Stimulated activated naive B cell treated with anti-CD40 and anti-IgM and Interleukin-4, amounts not matched to agents 10 μg/mL and 1 μg/mL and 100 μg/mL, for 72 hours (primary cell): ENCODE measurements around the gene UBE2H.
"Not testable (repeated sequence)": the region's sequence is repeated elsewhere in the genome, so short reads cannot be mapped to it uniquely, and the experiment has no call there.

Source experiments
- ATAC-seq, 2 donors: fragments of 150-1000 bp; cut with Tn5 transposase; replicated peaks; 2 replicates each; pipeline ENCODE4 v1.10.0; 2021; ENCODE audit warnings: moderate library complexity in 1 of 2
- DNase-seq: peaks from one replicate; pipeline ENCODE4 v3.0.0; 2021
- H3K27ac Mint-ChIP-seq: one replicate; pipeline ENCODE4 v1.8.0; 2022; ENCODE audit warnings: mild to moderate bottlenecking, mixed read lengths
- H3K27me3 Mint-ChIP-seq, 2 donors: one replicate each; pipeline ENCODE4 v1.8.0; 2022; ENCODE audit warnings: mixed read lengths in 2 of 2
- H3K36me3 Mint-ChIP-seq, 2 donors: one replicate each; pipeline ENCODE4 v1.8.0; 2022; ENCODE audit warnings: mixed read lengths in 2 of 2, mild to moderate bottlenecking in 1 of 2
- H3K4me1 Mint-ChIP-seq, 2 donors: one replicate each; pipeline ENCODE4 v1.8.0; 2022; ENCODE audit warnings: mixed read lengths in 2 of 2, mild to moderate bottlenecking in 1 of 2
- H3K4me3 Mint-ChIP-seq, 2 donors: one replicate each; pipeline ENCODE4 v1.8.0; 2022; ENCODE audit warnings: mild to moderate bottlenecking in 2 of 2, mixed read lengths in 2 of 2, moderate library complexity in 1 of 2
- H3K9me3 Mint-ChIP-seq, 2 donors: one replicate each; pipeline ENCODE4 v1.8.0; 2022; ENCODE audit warnings: mixed read lengths in 2 of 2, mild to moderate bottlenecking in 1 of 2

The UBE2H gene

DNA sequence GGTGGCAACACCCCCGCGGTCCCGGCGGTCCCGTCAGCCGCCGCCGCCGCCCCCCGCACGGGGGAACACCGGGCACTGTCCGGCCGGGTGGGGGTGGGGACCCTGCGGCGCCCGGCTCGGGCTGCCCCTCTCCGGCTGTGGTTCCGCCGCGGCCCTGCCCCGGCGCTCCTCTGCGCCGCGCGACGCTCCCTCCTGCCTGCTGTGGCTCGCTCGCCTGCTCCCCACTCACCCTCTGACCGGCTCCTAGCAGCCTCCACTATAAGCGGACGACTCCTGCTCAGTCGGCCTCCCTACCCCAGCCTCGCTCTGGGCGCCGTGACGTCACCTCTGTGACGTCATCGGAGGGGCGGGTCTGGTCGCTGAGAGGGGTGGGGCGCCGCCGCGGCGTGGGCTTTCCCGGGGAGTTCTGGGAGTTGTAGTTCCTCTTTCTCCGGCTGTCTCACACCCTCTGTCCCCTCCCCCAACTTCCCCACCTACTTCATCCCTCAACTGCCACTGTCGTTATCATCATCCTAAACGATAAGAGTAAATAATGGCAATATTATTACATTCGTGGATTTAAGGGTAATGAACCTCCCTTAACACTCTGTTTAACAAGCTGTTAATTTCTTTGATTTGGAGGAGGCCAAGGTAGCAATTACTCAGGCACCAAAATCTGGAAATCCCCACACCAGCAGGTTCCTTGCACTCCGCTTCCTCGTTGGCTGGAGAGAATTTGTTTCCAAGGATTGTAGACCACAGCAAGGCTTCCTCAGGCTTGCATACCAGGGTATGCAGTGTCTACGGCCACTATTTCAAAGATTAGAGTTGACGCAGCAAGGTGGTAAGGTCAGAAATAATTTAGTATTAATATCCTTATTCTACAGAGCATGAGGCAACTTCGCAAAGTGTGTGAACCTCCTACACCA is at the start of gene UBE2H:
TSS of gene UBE2H (minus strand) at position 308 of the 908 bp plus-strand sequence. CDS start 405 bp downstream, outside the sequence.
- peak within 1 kb of the TSS; percentile 99 for H3K27ac Mint-ChIP-seq
- H3K27me3 Mint-ChIP-seq: no peaks in the 10 kb centered on the region
- peak; percentile 82 for DNase-seq
- peak; percentile 76 to 81 for ATAC-seq
- H3K4me3 Mint-ChIP-seq: peak within 1 kb of the TSS in 1 of 2 donors; percentile 95
- peaks cover 4 to 5% of the 10 kb centered on the region in 2 donors for H3K36me3 Mint-ChIP-seq
- no peaks in the 10 kb centered on the region for H3K9me3 Mint-ChIP-seq
- peaks cover 18 to 20% of the 10 kb centered on the region in 2 donors for H3K4me1 Mint-ChIP-seq

DNA sequence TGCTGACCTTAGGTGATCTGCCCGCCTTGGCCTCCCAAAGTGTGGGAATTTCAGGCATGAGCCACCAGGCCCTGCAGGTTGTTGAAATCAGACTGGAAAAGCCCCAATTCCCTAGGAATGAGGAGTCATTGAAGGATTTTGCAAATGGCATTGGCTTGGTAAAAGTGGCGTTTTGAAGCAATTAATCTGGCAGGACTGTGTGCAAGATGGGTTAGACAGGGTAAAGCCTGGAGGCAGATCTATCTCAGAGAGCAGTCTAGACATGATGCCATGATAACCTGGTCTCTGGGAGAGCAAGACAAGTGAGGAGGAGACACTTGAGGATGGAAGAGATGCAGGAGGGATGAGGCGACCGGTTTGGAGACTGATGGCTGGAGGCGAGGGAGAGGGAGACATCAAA is 45.7 kb upstream of the UBE2H start:
- DNase-seq: no peak
- ATAC-seq: no peak
- Mint-ChIP-seq H3K4me3 (no peak overlapping the region), H3K27ac (no peak overlapping the region), H3K27me3 (no peaks in the 10 kb centered on the region), H3K4me1 (no peaks in the 10 kb centered on the region), H3K9me3 (no peaks in the 10 kb centered on the region), H3K36me3 (no peaks in the 10 kb centered on the region)

GRCh38 chr7:129997285-129997684 is 44.5 kb upstream of the UBE2H start:
- Mint-ChIP-seq H3K36me3 (no peaks in the 10 kb centered on the region), H3K4me3 (no peak overlapping the region), H3K4me1 (no peaks in the 10 kb centered on the region), H3K27me3 (no peaks in the 10 kb centered on the region), H3K27ac (no peak overlapping the region), H3K9me3 (no peaks in the 10 kb centered on the region)
- no peak for ATAC-seq
- DNase-seq: no peak

GRCh38 chr7:129993275-129993674 is 40.5 kb upstream of the UBE2H start:
- H3K4me1 Mint-ChIP-seq: peaks cover 10 to 21% of the 10 kb centered on the region in 2 donors
- no peaks in the 10 kb centered on the region for H3K27me3 Mint-ChIP-seq
- no peaks in the 10 kb centered on the region for H3K9me3 Mint-ChIP-seq
- H3K36me3 Mint-ChIP-seq: no peaks in the 10 kb centered on the region
- DNase-seq (no peak), ATAC-seq (no peak)
- H3K27ac Mint-ChIP-seq: no peak overlapping the region
- no peak overlapping the region for H3K4me3 Mint-ChIP-seq

- H3K27ac Mint-ChIP-seq: peak overlapping the region; percentile 65
- no peaks in the 10 kb centered on the region for H3K27me3 Mint-ChIP-seq
- DNase-seq: peak; percentile 27
- peak overlapping the region in 1 of 2 donors; percentile 36 for H3K4me3 Mint-ChIP-seq
- peaks cover 10 to 25% of the 10 kb centered on the region in 2 donors for H3K4me1 Mint-ChIP-seq
- ATAC-seq: peak; percentile 78 to 79
- H3K9me3 Mint-ChIP-seq: no peaks in the 10 kb centered on the region
- no peaks in the 10 kb centered on the region for H3K36me3 Mint-ChIP-seq
These were observed 37.8 kb upstream of the UBE2H start for GRCh38 chr7:129990403-129991192.

DNA sequence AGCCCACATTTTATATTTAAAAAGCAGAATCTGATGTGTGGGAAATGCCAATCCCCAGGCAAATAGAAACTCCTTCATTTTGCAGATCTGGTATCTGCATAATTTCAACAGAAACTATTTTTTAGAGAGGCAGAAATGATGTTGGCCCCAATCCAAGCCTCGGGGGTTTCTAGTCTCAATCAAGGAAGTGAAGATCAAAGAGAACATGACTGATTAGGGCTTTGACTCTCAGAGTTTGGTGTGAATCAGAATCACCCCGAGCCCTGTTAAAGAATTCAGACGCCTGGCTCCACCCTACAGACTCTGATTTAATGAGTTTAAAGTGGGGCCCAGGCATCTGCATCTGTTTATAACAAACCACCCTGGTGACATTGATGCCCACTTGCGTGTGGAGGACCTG is 36.7 kb upstream of the UBE2H start:
- Mint-ChIP-seq H3K4me3 (no peak overlapping the region), H3K36me3 (no peaks in the 10 kb centered on the region), H3K9me3 (no peaks in the 10 kb centered on the region), H3K27ac (no peak overlapping the region), H3K4me1 (peaks cover 10 to 25% of the 10 kb centered on the region in 2 donors), H3K27me3 (no peaks in the 10 kb centered on the region)
- ATAC-seq: peak; percentile 77 to 80
- DNase-seq: peak; percentile 29

- no peak overlapping the region for H3K27ac Mint-ChIP-seq
- no peaks in the 10 kb centered on the region for H3K9me3 Mint-ChIP-seq
- no peak for DNase-seq
- H3K36me3 Mint-ChIP-seq: no peaks in the 10 kb centered on the region
- no peak overlapping the region for H3K4me3 Mint-ChIP-seq
- peaks cover 12 to 13% of the 10 kb centered on the region in 2 donors for H3K27me3 Mint-ChIP-seq
- no peak for ATAC-seq
- peaks cover 10 to 25% of the 10 kb centered on the region in 2 donors for H3K4me1 Mint-ChIP-seq
These were observed 33.8 kb upstream of the UBE2H start for GRCh38 chr7:129986600-129986999.

DNA sequence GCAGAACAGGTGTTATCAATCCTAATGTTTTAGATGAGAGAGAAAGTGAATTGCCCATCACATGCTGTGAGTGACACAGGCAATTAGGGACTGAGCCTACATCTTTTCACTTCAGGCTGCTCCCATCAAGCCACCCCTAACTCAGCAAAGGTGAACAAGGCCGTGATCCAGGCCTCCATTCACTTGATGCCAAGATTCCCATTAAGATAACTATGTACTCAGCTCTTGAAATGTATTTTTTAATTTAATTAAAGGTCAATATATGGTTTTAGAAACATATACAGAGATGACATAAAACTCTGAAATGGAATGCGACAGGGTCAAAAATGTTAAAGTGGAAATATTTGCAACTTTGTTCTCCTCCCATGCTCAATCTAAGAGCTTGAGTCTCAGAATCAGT is 27.9 kb upstream of the UBE2H start:
- Mint-ChIP-seq H3K27ac (no peak overlapping the region), H3K27me3 (peaks cover 12 to 16% of the 10 kb centered on the region in 2 donors), H3K4me1 (no peaks in the 10 kb centered on the region), H3K4me3 (no peak overlapping the region), H3K36me3 (no peaks in the 10 kb centered on the region), H3K9me3 (no peaks in the 10 kb centered on the region)
- DNase-seq (no peak), ATAC-seq (no peak)

DNA sequence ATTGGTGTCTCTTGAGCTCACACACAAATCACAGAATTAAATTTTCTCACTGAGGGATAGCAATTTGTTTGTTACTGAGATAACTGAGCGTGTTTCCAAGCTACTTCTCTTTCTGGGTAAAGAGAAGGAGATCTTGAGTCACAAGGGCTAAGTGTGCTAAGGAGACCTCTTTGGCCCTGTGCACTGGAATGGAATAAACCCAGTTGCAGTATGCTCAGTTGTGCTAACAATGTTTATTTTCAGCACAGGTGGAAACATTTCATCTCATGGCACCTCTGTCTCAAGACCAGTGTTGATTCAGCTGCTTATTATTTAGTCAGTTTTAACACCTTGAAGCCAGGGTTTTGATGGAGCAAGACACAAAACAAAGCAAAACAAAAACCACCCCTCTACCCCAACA is 22.5 kb upstream of the UBE2H start:
- Mint-ChIP-seq H3K4me3 (no peak overlapping the region), H3K27me3 (peaks cover 0 to 4% of the 10 kb centered on the region in 2 donors), H3K4me1 (no peaks in the 10 kb centered on the region), H3K27ac (no peak overlapping the region), H3K9me3 (no peaks in the 10 kb centered on the region), H3K36me3 (no peaks in the 10 kb centered on the region)
- no peak for ATAC-seq
- DNase-seq: no peak

GRCh38 chr7:129970816-129971215 is 18.1 kb upstream of the UBE2H start:
- no peaks in the 10 kb centered on the region for H3K36me3 Mint-ChIP-seq
- H3K27me3 Mint-ChIP-seq: peaks cover 4 to 10% of the 10 kb centered on the region in 2 donors
- no peak overlapping the region for H3K27ac Mint-ChIP-seq
- DNase-seq (no peak), ATAC-seq (no peak)
- H3K4me1 Mint-ChIP-seq: no peaks in the 10 kb centered on the region
- H3K9me3 Mint-ChIP-seq: no peaks in the 10 kb centered on the region
- no peak overlapping the region for H3K4me3 Mint-ChIP-seq

DNA sequence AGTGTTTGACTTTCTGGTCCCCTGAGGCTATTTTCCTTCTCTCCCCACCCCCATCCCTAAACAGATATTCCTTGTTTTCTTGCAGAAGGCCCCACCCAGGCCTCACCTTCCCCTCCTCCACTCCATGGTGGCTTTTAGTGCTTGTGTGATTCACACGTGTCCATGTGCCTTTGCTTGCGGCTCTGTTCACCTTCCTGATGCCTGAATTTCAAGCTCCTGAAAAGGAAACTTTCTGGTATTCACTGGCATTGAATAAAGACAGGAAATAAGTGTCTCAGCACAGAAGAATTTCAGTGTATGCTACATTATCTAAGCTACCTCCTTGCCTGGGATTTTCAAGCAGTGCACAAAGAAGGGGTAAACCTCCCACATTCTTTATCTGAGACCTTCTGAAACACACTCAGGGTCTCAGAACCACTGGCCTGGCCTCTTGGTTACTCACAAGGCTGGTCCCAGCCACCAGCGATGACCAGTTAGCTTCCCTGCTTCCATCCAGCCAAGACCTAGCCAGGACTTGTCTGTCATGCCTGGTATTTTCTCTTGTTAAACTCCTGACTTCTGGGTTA is 17.2 kb upstream of the UBE2H start:
- no peak overlapping the region for H3K4me3 Mint-ChIP-seq
- DNase-seq (no peak), ATAC-seq (no peak)
- no peaks in the 10 kb centered on the region for H3K9me3 Mint-ChIP-seq
- H3K36me3 Mint-ChIP-seq: no peaks in the 10 kb centered on the region
- H3K27me3 Mint-ChIP-seq: peaks cover 4 to 10% of the 10 kb centered on the region in 2 donors
- no peak overlapping the region for H3K27ac Mint-ChIP-seq
- H3K4me1 Mint-ChIP-seq: no peaks in the 10 kb centered on the region

- H3K27ac Mint-ChIP-seq: no peak overlapping the region
- H3K27me3 Mint-ChIP-seq: peaks cover 4 to 10% of the 10 kb centered on the region in 2 donors
These were observed 16.0 kb upstream of the UBE2H start for GRCh38 chr7:129968592-129969383.

DNA sequence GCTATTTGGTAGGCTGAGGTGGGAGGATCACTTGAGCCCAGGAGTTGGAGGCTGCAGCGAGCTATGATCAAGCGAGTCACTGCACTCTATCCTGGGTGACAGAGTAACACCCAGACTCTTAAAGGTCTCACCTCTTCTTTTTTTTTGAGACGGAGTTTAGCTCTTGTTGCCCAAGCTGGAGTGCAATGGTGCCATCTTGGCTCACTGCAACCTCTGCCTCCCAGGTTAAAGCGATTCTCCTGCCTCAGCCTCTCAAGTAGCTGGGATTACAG is 7.4 kb upstream of the UBE2H start:
- not testable (repeated sequence) for H3K4me3 Mint-ChIP-seq, H3K36me3 Mint-ChIP-seq, DNase-seq, H3K27ac Mint-ChIP-seq, H3K27me3 Mint-ChIP-seq, H3K9me3 Mint-ChIP-seq, ATAC-seq
- H3K4me1 Mint-ChIP-seq: peaks cover 18 to 26% of the 10 kb centered on the region in 2 donors

More at GRCh38 chr7:129968592-129969383, 16.0 kb upstream of the UBE2H start:
- Mint-ChIP-seq H3K4me3 (no peak overlapping the region), H3K9me3 (no peaks in the 10 kb centered on the region), H3K4me1 (no peaks in the 10 kb centered on the region), H3K36me3 (no peaks in the 10 kb centered on the region)
- ATAC-seq (no peak), DNase-seq (no peak)
